GM21423 (cell line): ENCODE data around the gene PAQR4.

ENCODE experiments used
- ATAC-seq: cut with Tn5 transposase; IDR thresholded peaks from one replicate; pipeline ENCODE4 v1.9.1; 2021; ENCODE audit warnings: mild to moderate bottlenecking, moderate library complexity; ENCODE audit not compliant: unreplicated experiment

PAQR4 gene

DNA sequence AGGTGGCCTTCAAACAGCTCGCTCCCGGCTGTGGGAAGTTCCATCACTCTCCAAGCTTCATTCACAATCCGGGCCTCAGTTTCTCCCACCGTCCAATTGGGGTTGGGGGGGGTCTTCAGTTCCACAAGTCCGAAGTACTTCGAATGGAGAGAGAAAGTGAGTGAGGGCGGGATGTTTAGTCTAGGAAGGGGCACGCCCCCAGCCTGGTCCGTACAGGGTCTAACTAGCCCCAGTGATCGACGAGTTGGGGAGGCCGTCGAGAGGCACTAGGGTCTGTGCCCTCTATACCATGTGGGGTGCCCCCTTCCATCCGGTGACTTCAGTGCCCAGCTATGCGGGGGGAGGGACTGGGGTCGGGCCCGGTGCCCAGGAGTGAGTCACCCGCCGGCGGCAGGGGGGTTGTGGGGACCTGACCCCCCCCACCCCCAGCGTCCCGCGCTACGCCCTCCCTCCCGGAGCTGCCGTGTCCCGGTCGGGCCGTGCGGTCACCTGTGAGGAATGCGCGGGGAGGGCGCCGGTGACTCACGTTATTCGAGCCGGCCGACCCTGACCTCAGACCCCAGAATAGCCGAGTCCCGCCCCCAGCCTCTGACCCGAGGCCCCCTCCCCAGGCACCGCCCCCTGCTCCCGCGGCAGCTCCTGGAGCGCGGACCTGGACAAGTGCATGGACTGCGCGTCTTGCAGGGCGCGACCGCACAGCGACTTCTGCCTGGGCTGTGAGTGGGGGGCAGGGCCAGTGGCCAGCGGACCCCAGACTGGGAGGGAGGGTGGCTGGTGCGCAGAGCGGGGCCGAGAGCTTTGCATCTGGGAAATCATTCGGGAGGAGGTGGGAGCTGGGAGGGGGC, 51.7 kb downstream of the PAQR4 start:
- no peak for ATAC-seq

DNA sequence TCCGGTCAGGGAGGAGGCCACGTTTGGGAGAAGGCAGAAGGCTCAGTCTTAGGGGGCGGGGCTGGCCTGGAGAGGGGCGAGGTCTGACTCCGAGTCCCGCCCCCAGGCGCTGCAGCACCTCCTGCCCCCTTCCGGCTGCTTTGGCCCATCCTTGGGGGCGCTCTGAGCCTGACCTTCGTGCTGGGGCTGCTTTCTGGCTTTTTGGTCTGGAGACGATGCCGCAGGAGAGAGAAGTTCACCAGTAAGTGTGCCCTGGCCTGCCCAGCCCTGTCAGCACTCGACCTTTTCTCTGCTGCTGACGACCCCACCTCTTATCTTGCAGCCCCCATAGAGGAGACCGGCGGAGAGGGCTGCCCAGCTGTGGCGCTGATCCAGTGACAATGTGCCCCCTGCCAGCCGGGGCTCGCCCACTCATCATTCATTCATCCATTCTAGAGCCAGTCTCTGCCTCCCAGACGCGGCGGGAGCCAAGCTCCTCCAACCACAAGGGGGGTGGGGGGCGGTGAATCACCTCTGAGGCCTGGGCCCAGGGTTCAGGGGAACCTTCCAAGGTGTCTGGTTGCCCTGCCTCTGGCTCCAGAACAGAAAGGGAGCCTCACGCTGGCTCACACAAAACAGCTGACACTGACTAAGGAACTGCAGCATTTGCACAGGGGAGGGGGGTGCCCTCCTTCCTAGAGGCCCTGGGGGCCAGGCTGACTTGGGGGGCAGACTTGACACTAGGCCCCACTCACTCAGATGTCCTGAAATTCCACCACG, 52.5 kb downstream of the PAQR4 start:
- ATAC-seq: peak; percentile 27

DNA sequence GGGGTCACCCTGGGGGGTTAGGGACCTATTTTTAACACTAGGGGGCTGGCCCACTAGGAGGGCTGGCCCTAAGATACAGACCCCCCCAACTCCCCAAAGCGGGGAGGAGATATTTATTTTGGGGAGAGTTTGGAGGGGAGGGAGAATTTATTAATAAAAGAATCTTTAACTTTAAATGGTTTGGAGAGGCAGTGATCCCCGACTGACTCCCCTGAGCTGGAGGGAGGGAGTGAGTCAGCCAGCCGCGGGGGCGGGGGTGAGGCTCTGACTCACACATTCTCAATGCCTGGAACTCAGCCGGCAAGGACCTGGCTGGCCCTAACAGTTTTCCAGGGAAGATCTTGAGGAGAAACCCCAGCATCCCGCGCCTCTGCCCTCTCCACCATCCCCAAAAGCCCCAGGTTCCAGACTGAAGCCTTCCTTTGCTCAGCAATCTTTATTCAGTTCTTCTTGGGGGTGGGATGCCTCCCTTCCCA, 53.1 kb downstream of the PAQR4 start:
- ATAC-seq: no peak

DNA sequence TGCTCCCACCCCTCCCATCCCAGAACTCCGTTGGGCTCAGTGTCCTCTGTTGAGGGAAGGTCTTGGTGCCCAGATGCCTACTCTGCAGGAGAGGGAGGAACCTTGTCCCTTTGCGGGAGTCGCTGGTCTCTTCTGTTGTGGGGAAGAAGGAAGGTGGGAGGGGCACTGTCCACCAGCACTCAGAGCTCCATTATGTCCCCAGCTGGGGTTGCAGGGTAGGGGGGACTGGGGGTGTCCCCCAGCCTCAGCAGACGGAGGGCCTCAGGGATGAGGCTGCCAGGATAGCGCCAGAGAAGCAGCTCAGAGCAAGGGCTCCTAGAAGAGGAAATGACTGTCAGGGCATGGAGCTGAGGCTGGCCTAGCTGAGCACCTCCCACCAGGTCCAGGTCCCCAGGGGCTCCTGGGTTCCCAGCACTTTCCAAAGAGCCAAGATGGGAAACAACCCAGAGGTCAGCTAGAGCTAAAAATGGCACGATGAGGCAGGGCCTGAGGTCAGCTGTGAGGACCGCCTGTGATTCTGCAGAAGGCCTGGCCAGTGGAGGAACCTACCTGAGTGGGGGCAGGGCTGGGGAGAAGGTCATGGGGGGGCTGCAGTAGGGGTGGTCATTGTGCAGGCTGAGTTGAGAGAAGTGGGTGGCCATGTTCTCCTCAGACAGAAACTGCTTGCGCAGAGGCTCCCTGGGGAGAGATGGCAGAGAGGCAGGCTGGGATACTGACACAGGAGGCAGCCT, 53.7 kb downstream of the PAQR4 start:
- no peak for ATAC-seq
